ENCODE measurements around the gene PCED1A.

The PCED1A gene

DNA sequence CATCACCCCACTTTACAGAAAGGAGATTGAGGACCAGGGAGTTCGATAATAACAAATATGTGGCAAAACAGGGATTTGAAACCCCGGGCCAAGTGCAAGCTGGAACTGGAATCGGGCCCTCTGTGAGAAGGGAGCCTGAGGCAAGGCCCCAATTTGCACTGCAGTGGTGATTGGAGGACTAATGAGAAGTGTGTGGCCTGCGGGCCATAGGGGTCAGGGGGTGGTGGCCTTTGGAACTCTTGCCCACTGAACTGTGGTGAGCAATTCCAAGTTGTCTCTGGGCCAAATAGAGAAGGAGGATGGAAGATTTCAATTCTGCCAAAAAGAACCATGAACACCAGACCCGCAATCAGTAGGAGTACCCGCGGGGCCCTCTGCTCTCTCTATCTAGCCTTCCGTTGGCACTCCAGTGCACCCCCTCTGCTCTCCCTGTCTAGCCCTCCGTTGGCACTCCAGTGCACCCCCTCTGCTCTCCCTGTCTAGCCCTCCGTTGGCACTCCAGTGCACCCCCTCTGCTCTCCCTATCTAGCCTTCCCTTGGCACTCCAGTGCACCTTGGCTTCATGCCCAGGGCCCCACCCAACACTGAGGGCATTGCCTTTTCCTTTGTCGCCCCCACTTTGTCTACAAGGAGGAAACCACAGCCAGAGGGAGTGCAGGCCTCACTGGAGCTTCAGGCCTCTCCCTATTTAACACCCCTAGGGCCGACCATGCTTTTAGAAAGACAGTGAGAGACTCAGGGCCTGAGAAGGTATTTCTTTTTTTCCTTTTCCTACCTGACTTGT, 26.8 kb upstream of the PCED1A start:
- H3K9me3 ChIP-seq (ENCODE audit: control insufficient read depth, low read length), result no peaks in the 10 kb centered on the region
- no peaks in the 10 kb centered on the region for H3K79me2 ChIP-seq
- H2AFZ ChIP-seq, result no peak overlapping the region
- no peaks in the 10 kb centered on the region for H3K36me3 ChIP-seq (ENCODE audit: control insufficient read depth, insufficient read depth, low read length)
- H3K9ac ChIP-seq, result no peak overlapping the region
- H3K4me2 ChIP-seq (ENCODE audit: low read length), result no peak overlapping the region
- H3K4me1 ChIP-seq, result no peaks in the 10 kb centered on the region
- no peak overlapping the region for H3K4me3 ChIP-seq (ENCODE audit: low read depth, low read length)
- H3K27ac ChIP-seq, result no peak overlapping the region
- H3K27me3 ChIP-seq (ENCODE audit: control insufficient read depth, insufficient read depth, low read length), result no peaks in the 10 kb centered on the region
- TF ChIP-seq, protein P1, sequence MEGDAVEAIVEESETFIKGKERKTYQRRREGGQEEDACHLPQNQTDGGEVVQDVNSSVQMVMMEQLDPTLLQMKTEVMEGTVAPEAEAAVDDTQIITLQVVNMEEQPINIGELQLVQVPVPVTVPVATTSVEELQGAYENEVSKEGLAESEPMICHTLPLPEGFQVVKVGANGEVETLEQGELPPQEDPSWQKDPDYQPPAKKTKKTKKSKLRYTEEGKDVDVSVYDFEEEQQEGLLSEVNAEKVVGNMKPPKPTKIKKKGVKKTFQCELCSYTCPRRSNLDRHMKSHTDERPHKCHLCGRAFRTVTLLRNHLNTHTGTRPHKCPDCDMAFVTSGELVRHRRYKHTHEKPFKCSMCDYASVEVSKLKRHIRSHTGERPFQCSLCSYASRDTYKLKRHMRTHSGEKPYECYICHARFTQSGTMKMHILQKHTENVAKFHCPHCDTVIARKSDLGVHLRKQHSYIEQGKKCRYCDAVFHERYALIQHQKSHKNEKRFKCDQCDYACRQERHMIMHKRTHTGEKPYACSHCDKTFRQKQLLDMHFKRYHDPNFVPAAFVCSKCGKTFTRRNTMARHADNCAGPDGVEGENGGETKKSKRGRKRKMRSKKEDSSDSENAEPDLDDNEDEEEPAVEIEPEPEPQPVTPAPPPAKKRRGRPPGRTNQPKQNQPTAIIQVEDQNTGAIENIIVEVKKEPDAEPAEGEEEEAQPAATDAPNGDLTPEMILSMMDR (IDR thresholded peaks at IDR 0.05), result no peak

DNA sequence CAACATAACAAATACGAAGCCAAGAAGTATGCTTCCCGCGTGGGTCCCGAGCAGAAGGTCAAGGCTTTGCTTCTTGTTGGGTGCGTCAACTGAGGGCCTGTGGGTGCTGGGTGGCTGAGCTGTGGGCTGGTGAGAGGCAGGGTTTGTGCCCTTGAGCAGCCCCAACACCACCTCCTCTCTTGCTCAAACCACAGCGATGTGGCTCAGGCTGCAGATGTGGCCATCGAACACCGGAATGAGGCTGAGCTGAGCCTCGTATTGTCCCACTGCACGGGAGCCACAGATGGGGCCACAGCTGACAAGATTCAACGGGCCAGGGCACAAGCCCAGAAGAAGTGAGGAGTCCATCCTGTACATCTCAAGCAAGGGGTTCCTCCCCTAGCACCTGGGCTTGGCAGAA, 25.8 kb upstream of the PCED1A start:
- Histone ChIP-seq H3K36me3 (ENCODE audit: control insufficient read depth, insufficient read depth, low read length) (no peaks in the 10 kb centered on the region), H3K27ac (no peak overlapping the region)

DNA sequence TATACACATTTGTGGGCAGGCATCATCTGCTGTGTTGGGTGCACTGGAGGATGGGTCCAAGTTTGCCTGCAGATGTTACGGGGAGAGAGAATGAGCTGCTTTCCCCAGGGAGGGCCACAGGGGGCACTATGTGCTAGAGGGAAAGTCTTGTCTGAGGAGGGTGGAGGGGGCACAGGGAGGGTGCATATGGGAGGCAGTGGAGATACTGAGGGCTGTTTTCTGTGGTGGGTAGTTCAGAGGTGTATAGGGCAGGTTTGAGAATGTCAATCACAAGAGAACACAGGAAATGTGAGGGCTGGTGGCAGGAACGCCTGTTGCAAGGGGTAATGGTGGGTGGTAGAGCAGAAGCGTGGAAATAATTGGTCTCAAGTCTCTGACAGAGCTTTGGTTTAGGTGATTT, 25.2 kb upstream of the PCED1A start:
- no peaks in the 10 kb centered on the region for H3K4me1 ChIP-seq
- no peaks in the 10 kb centered on the region for H3K27me3 ChIP-seq (ENCODE audit: control insufficient read depth, insufficient read depth, low read length)
- H3K9ac ChIP-seq, result no peak overlapping the region
- H3K79me2 ChIP-seq, result no peaks in the 10 kb centered on the region
- TF ChIP-seq, protein P1 (IDR thresholded peaks at IDR 0.05), result no peak
- H3K36me3 ChIP-seq (ENCODE audit: control insufficient read depth, insufficient read depth, low read length), result no peaks in the 10 kb centered on the region
- H3K4me2 ChIP-seq (ENCODE audit: low read length), result no peak overlapping the region
- H3K9me3 ChIP-seq (ENCODE audit: control insufficient read depth, low read length), result no peaks in the 10 kb centered on the region
- H3K4me3 ChIP-seq (ENCODE audit: low read depth, low read length), result no peak overlapping the region
- H3K27ac ChIP-seq, result no peak overlapping the region
- no peak overlapping the region for H2AFZ ChIP-seq

More for the DNA sequence above, 25.8 kb upstream of the PCED1A start:
- H3K4me2 ChIP-seq (ENCODE audit: low read length), result no peak overlapping the region
- TF ChIP-seq, protein P1 (IDR thresholded peaks at IDR 0.05), result no peak
- no peaks in the 10 kb centered on the region for H3K79me2 ChIP-seq
- no peak overlapping the region for H2AFZ ChIP-seq
- H3K9ac ChIP-seq, result no peak overlapping the region
- no peaks in the 10 kb centered on the region for H3K27me3 ChIP-seq (ENCODE audit: control insufficient read depth, insufficient read depth, low read length)
- H3K4me3 ChIP-seq (ENCODE audit: low read depth, low read length), result no peak overlapping the region
- H3K4me1 ChIP-seq, result no peaks in the 10 kb centered on the region
- H3K9me3 ChIP-seq (ENCODE audit: control insufficient read depth, low read length), result no peaks in the 10 kb centered on the region

- TF ChIP-seq, protein P1 (IDR thresholded peaks at IDR 0.05), result no peak
- Histone ChIP-seq H3K9ac (no peak overlapping the region), H2AFZ (no peak overlapping the region), H3K4me1 (no peaks in the 10 kb centered on the region), H3K9me3 (ENCODE audit: control insufficient read depth, low read length) (no peaks in the 10 kb centered on the region), H3K27ac (no peak overlapping the region), H3K4me2 (ENCODE audit: low read length) (no peak overlapping the region), H3K4me3 (ENCODE audit: low read depth, low read length) (no peak overlapping the region), H3K79me2 (no peaks in the 10 kb centered on the region), H3K27me3 (ENCODE audit: control insufficient read depth, insufficient read depth, low read length) (no peaks in the 10 kb centered on the region), H3K36me3 (ENCODE audit: control insufficient read depth, insufficient read depth, low read length) (no peaks in the 10 kb centered on the region)
Measured at GRCh38 chr20:2865101-2865500, 24.6 kb upstream of the PCED1A start.

- H3K36me3 ChIP-seq (ENCODE audit: control insufficient read depth, insufficient read depth, low read length), result no peaks in the 10 kb centered on the region
- H3K79me2 ChIP-seq, result no peaks in the 10 kb centered on the region
- no peaks in the 10 kb centered on the region for H3K4me1 ChIP-seq
- no peaks in the 10 kb centered on the region for H3K27me3 ChIP-seq (ENCODE audit: control insufficient read depth, insufficient read depth, low read length)
- no peak overlapping the region for H3K27ac ChIP-seq
- no peak overlapping the region for H3K4me3 ChIP-seq (ENCODE audit: low read depth, low read length)
- no peak overlapping the region for H3K4me2 ChIP-seq (ENCODE audit: low read length)
- H2AFZ ChIP-seq, result no peak overlapping the region
- no peak overlapping the region for H3K9ac ChIP-seq
- H3K9me3 ChIP-seq (ENCODE audit: control insufficient read depth, low read length), result no peaks in the 10 kb centered on the region
- TF ChIP-seq, protein P1 (IDR thresholded peaks at IDR 0.05), result no peak
Measured at GRCh38 chr20:2864626-2865025, 24.2 kb upstream of the PCED1A start.
